ENCODE measurements around the gene GPR137B.
"Not testable (repeated sequence)": the region's sequence is repeated elsewhere in the genome, so short reads cannot be mapped to it uniquely, and the experiment has no call there.

GPR137B gene

GRCh38 chr1:236142253-236143103 is at the start of gene GPR137B:
Gene GPR137B (plus strand): TSS chr1:236142539. CDS start chr1:236142623, 84 bp downstream.
- no peak for TF ChIP-seq CTCF (conservative IDR thresholded peaks at IDR 0.05; ENCODE audit: low read length)
- peak within 1 kb of the TSS; percentile 80 for H3K4me3 ChIP-seq (ENCODE audit: low read length)
- DNase-seq (ENCODE audit: low read depth) = peak; percentile 40

- no peak for DNase-seq (ENCODE audit: low read depth)
- H3K4me3 ChIP-seq (ENCODE audit: low read length) = no peak overlapping the region
- TF ChIP-seq CTCF (conservative IDR thresholded peaks at IDR 0.05; ENCODE audit: low read length) = no peak
Observed at GRCh38 chr1:236092899-236093298, 49.4 kb upstream of the GPR137B start.

- TF ChIP-seq CTCF (conservative IDR thresholded peaks at IDR 0.05; ENCODE audit: low read length) = no peak
- H3K4me3 ChIP-seq (ENCODE audit: low read length) = no peak overlapping the region
- no peak for DNase-seq (ENCODE audit: low read depth)
Observed at GRCh38 chr1:236095705-236096520, 46.4 kb upstream of the GPR137B start.

- DNase-seq (ENCODE audit: low read depth) = peak; percentile 21
- H3K4me3 ChIP-seq (ENCODE audit: low read length) = not testable (repeated sequence)
Observed at GRCh38 chr1:236096660-236097482, 45.5 kb upstream of the GPR137B start.

- H3K4me3 ChIP-seq (ENCODE audit: low read length) = no peak overlapping the region
- DNase-seq (ENCODE audit: low read depth) = no peak
- TF ChIP-seq CTCF (conservative IDR thresholded peaks at IDR 0.05; ENCODE audit: low read length) = no peak
Observed at GRCh38 chr1:236098267-236098666, 44.1 kb upstream of the GPR137B start.

GRCh38 chr1:236099355-236099974 is 42.9 kb upstream of the GPR137B start:
- H3K4me3 ChIP-seq (ENCODE audit: low read length) = no peak overlapping the region
- no peak for TF ChIP-seq CTCF (conservative IDR thresholded peaks at IDR 0.05; ENCODE audit: low read length)
- peak; percentile 7 for DNase-seq (ENCODE audit: low read depth)

GRCh38 chr1:236100799-236101198 is 41.5 kb upstream of the GPR137B start:
- no peak for DNase-seq (ENCODE audit: low read depth)
- no peak overlapping the region for H3K4me3 ChIP-seq (ENCODE audit: low read length)
- TF ChIP-seq CTCF (conservative IDR thresholded peaks at IDR 0.05; ENCODE audit: low read length) = no peak

Data from AG10803 (cell line).